Naive thymus-derived CD4-positive, alpha-beta T cell (primary cell): ENCODE results near the gene AR. TPM values are rescaled to one million over a fixed set of nuclear protein-coding genes. Genes with fewer than 3 reads are reported as not detected.

Experiments used
- ATAC-seq: fragments of 150-1000 bp; cut with Tn5 transposase; 2 replicates; pipeline ENCODE4 v1.10.0; 2021; ENCODE audit warnings: mild to moderate bottlenecking, moderate library complexity
- CTCF ChIA-PET: fragments of 350-600 bp; sonication (Branson Sonifier 250); formaldehyde crosslinking; loops from one replicate; lab custom pipeline; 2021; ENCODE audit warnings: antibody characterized with exemption; lab: Charles Lee
- POLR2A ChIA-PET: fragments of 350-600 bp; sonication (Branson Sonifier 250); formaldehyde crosslinking; loops from one replicate; lab custom pipeline; 2021; ENCODE audit warnings: antibody characterized with exemption, inconsistent platforms; lab: Charles Lee
- DNase-seq, 9 donors: peaks; one replicate each; pipeline versions ENCODE4 v3.0.0 to v3.0.0-alpha.2; 2020 to 2022; ENCODE audit warnings: mixed read lengths in 1 of 9
- H3K27ac ChIP-seq: one replicate; pipeline ENCODE4 v1.7.0; 2013; ENCODE audit warnings: mild to moderate bottlenecking, low read depth, low read length, moderate library complexity
- H3K27me3 ChIP-seq, 2 donors: one replicate each; pipeline ENCODE4 v1.7.0; 2013; ENCODE audit warnings: low read length in 2 of 2, mild to moderate bottlenecking in 2 of 2, moderate library complexity in 2 of 2; ENCODE audit not compliant: control insufficient read depth in 2 of 2, insufficient read depth in 2 of 2
- H3K36me3 ChIP-seq, 3 experiments: 1 replicate in 2 of 3; 2 replicates in 1 of 3; pipeline ENCODE4 v1.7.0; 2013; ENCODE audit warnings: low read length in 3 of 3, mild to moderate bottlenecking in 3 of 3, moderate library complexity in 1 of 3; ENCODE audit not compliant: insufficient read depth in 3 of 3, control insufficient read depth in 2 of 3
- H3K4me1 ChIP-seq, 2 donors: one replicate each; pipeline ENCODE4 v1.7.0; 2013; ENCODE audit warnings: low read length in 2 of 2, mild to moderate bottlenecking in 2 of 2, moderate library complexity in 1 of 2; ENCODE audit not compliant: control insufficient read depth in 2 of 2, insufficient read depth in 2 of 2
- H3K4me3 ChIP-seq: 2 replicates; pipeline ENCODE4 v1.7.0; 2013; ENCODE audit warnings: mild to moderate bottlenecking, low read length
- H3K9me3 ChIP-seq, 3 experiments: 1 replicate in 2 of 3; 2 replicates in 1 of 3; pipeline ENCODE4 v1.7.0; 2013; ENCODE audit warnings: low read length in 3 of 3; ENCODE audit not compliant: control insufficient read depth in 2 of 3
- H3K27ac Mint-ChIP-seq, 9 donors: one replicate each; pipeline ENCODE4 v1.8.0; 2020 to 2022; ENCODE audit warnings: mixed read lengths in 9 of 9, mild to moderate bottlenecking in 8 of 9, moderate library complexity in 5 of 9, inconsistent platforms in 2 of 9
- H3K27me3 Mint-ChIP-seq, 5 donors: one replicate each; pipeline ENCODE4 v1.8.0; 2021 to 2022; ENCODE audit warnings: mixed read lengths in 5 of 5, mild to moderate bottlenecking in 1 of 5
- H3K36me3 Mint-ChIP-seq, 5 donors: one replicate each; pipeline ENCODE4 v1.8.0; 2020 to 2022; ENCODE audit warnings: mixed read lengths in 5 of 5, mild to moderate bottlenecking in 3 of 5, inconsistent platforms in 1 of 5
- H3K4me1 Mint-ChIP-seq, 7 donors: one replicate each; pipeline ENCODE4 v1.8.0; 2020 to 2022; ENCODE audit warnings: mixed read lengths in 7 of 7, mild to moderate bottlenecking in 3 of 7, inconsistent platforms in 1 of 7
- H3K4me3 Mint-ChIP-seq, 10 donors: one replicate each; pipeline ENCODE4 v1.8.0; 2020 to 2022; ENCODE audit warnings: mild to moderate bottlenecking in 10 of 10, mixed read lengths in 10 of 10, moderate library complexity in 6 of 10, inconsistent platforms in 2 of 10
- H3K9me3 Mint-ChIP-seq, 11 donors: one replicate each; pipeline ENCODE4 v1.8.0; 2020 to 2022; ENCODE audit warnings: mixed read lengths in 11 of 11, mild to moderate bottlenecking in 4 of 11, inconsistent platforms in 1 of 11, moderate library complexity in 1 of 11
- intact Hi-C, 2 donors: fragments of 100-400 bp; cut with micrococcal nuclease; formaldehyde crosslinking; loops; one replicate each; pipeline ENCODE4 v1.15.1; 2023
- polyA plus RNA-seq, 2 donors: library from polyadenylated mRNA; unstranded; fragments of 300-500 nt; fragmentation: Illumina TruSeq; gene quantifications; one replicate each; pipeline ENCODE4 v1.2.3, GENCODE V29; 2021
- total RNA-seq, 6 experiments: library from RNA in 5 of 6; stranded (reverse) in 5 of 6; gene quantifications; 1 replicate in 5 of 6; 2 replicates in 1 of 6; pipeline ENCODE4 v1.2.3 and lab custom pipeline; 2021 to 2026

AR gene
- total and polyA plus RNA-seq, 7 experiments from 2014 or later: 0.03 to 0.39 (median 0.15) TPM; not detected in 4

- no peaks in the 10 kb centered on the region for H3K4me1 ChIP-seq
- H3K27ac Mint-ChIP-seq: no peak overlapping the region
- peaks cover 0 to 4% (median 0%) of the 10 kb centered on the region in 5 donors for H3K27me3 Mint-ChIP-seq
- H3K4me3 ChIP-seq: no peak overlapping the region
- H3K4me1 Mint-ChIP-seq: peaks cover 0 to 6% (median 0%) of the 10 kb centered on the region in 7 donors
- no peak overlapping the region for H3K4me3 Mint-ChIP-seq
- DNase-seq (no peak), ATAC-seq (no peak)
- no peaks in the 10 kb centered on the region for H3K36me3 Mint-ChIP-seq
- no peak overlapping the region for H3K27ac ChIP-seq
- H3K36me3 ChIP-seq: no peaks in the 10 kb centered on the region
- no peaks in the 10 kb centered on the region for H3K9me3 ChIP-seq
- CTCF ChIA-PET: no interaction called here
- intact Hi-C loops: no loop called here
- H3K9me3 Mint-ChIP-seq: peaks cover 0 to 2% (median 0%) of the 10 kb centered on the region in 11 donors
- no peaks in the 10 kb centered on the region for H3K27me3 ChIP-seq
- POLR2A ChIA-PET: no interaction called here
These were observed 183.8 kb downstream of the AR start for GRCh38 chrX:67727576-67727975.

- no peak overlapping the region for H3K4me3 ChIP-seq
- DNase-seq (no peak), ATAC-seq (no peak)
- Mint-ChIP-seq H3K27me3 (peaks cover 0 to 4% (median 0%) of the 10 kb centered on the region in 5 donors), H3K9me3 (peaks cover 0 to 3% (median 0%) of the 10 kb centered on the region in 11 donors), H3K27ac (no peak overlapping the region), H3K36me3 (no peaks in the 10 kb centered on the region), H3K4me3 (no peak overlapping the region), H3K4me1 (peaks cover 0 to 3% (median 0%) of the 10 kb centered on the region in 7 donors)
- intact Hi-C loops: no loop called here
- H3K27ac ChIP-seq: no peak overlapping the region
- POLR2A ChIA-PET: no interaction called here
- H3K4me1 ChIP-seq: no peaks in the 10 kb centered on the region
- CTCF ChIA-PET: no interaction called here
- no peaks in the 10 kb centered on the region for H3K9me3 ChIP-seq
- H3K36me3 ChIP-seq: no peaks in the 10 kb centered on the region
- no peaks in the 10 kb centered on the region for H3K27me3 ChIP-seq
These were observed 186.5 kb downstream of the AR start for GRCh38 chrX:67730296-67730695.

- no peaks in the 10 kb centered on the region for H3K4me1 ChIP-seq
- H3K36me3 Mint-ChIP-seq: no peaks in the 10 kb centered on the region
- ChIA-PET CTCF (no interaction called here), POLR2A (no interaction called here)
- H3K4me3 Mint-ChIP-seq: no peak overlapping the region
- no peak overlapping the region for H3K4me3 ChIP-seq
- H3K27ac Mint-ChIP-seq: no peak overlapping the region
- H3K27me3 Mint-ChIP-seq: no peaks in the 10 kb centered on the region
- no peaks in the 10 kb centered on the region for H3K36me3 ChIP-seq
- peaks cover 0 to 3% (median 0%) of the 10 kb centered on the region in 11 donors for H3K9me3 Mint-ChIP-seq
- no peak for DNase-seq
- H3K27me3 ChIP-seq: no peaks in the 10 kb centered on the region
- intact Hi-C loops: no loop called here
- no peak for ATAC-seq
- H3K4me1 Mint-ChIP-seq: peaks cover 0 to 3% (median 0%) of the 10 kb centered on the region in 7 donors
- H3K27ac ChIP-seq: no peak overlapping the region
- no peaks in the 10 kb centered on the region for H3K9me3 ChIP-seq
These were observed 187.2 kb downstream of the AR start for GRCh38 chrX:67731061-67731460.

GRCh38 chrX:67732864-67733263 lies 189.0 kb downstream of the AR start:
- Histone ChIP-seq H3K9me3 (no peaks in the 10 kb centered on the region), H3K4me3 (no peak overlapping the region), H3K27ac (no peak overlapping the region), H3K36me3 (no peaks in the 10 kb centered on the region), H3K4me1 (no peaks in the 10 kb centered on the region), H3K27me3 (no peaks in the 10 kb centered on the region)
- CTCF ChIA-PET: no interaction called here
- DNase-seq: no peak
- H3K4me3 Mint-ChIP-seq: no peak overlapping the region
- peaks cover 0 to 3% (median 0%) of the 10 kb centered on the region in 7 donors for H3K4me1 Mint-ChIP-seq
- no peak for ATAC-seq
- intact Hi-C loops: no loop called here
- no peaks in the 10 kb centered on the region for H3K36me3 Mint-ChIP-seq
- peaks cover 0 to 3% (median 0%) of the 10 kb centered on the region in 11 donors for H3K9me3 Mint-ChIP-seq
- H3K27me3 Mint-ChIP-seq: no peaks in the 10 kb centered on the region
- no peak overlapping the region for H3K27ac Mint-ChIP-seq
- POLR2A ChIA-PET: no interaction called here

GRCh38 chrX:67734111-67734753 lies 190.4 kb downstream of the AR start:
- H3K27ac Mint-ChIP-seq: no peak overlapping the region
- no peaks in the 10 kb centered on the region for H3K27me3 ChIP-seq
- H3K9me3 ChIP-seq: no peaks in the 10 kb centered on the region
- no peak overlapping the region for H3K27ac ChIP-seq
- DNase-seq (no peak), ATAC-seq (no peak)
- H3K4me1 Mint-ChIP-seq: peaks cover 0 to 3% (median 0%) of the 10 kb centered on the region in 7 donors
- ChIA-PET CTCF (no interaction called here), POLR2A (no interaction called here)
- H3K27me3 Mint-ChIP-seq: no peaks in the 10 kb centered on the region
- H3K36me3 Mint-ChIP-seq: no peaks in the 10 kb centered on the region
- H3K4me1 ChIP-seq: no peaks in the 10 kb centered on the region
- H3K4me3 Mint-ChIP-seq: no peak overlapping the region
- H3K9me3 Mint-ChIP-seq: peaks cover 0 to 3% (median 0%) of the 10 kb centered on the region in 11 donors
- intact Hi-C loops: no loop called here
- no peaks in the 10 kb centered on the region for H3K36me3 ChIP-seq
- H3K4me3 ChIP-seq: no peak overlapping the region

GRCh38 chrX:67749536-67749935 lies 205.7 kb downstream of the AR start:
- Mint-ChIP-seq H3K27me3 (peaks cover 0 to 5% (median 0%) of the 10 kb centered on the region in 5 donors), H3K4me3 (no peak overlapping the region), H3K4me1 (no peaks in the 10 kb centered on the region), H3K27ac (no peak overlapping the region), H3K36me3 (no peaks in the 10 kb centered on the region), H3K9me3 (peaks cover 0 to 9% (median 1%) of the 10 kb centered on the region in 11 donors)
- CTCF ChIA-PET: no interaction called here
- Histone ChIP-seq H3K27me3 (no peaks in the 10 kb centered on the region), H3K4me3 (no peak overlapping the region), H3K9me3 (no peaks in the 10 kb centered on the region), H3K4me1 (no peaks in the 10 kb centered on the region), H3K27ac (no peak overlapping the region), H3K36me3 (no peaks in the 10 kb centered on the region)
- intact Hi-C loops: no loop called here
- DNase-seq (no peak), ATAC-seq (no peak)
- POLR2A ChIA-PET: no interaction called here

- intact Hi-C loops: no loop called here
- POLR2A ChIA-PET: no interaction called here
- H3K4me3 ChIP-seq: no peak overlapping the region
- H3K27ac ChIP-seq: no peak overlapping the region
- Mint-ChIP-seq H3K27me3 (no peaks in the 10 kb centered on the region), H3K27ac (no peak overlapping the region), H3K36me3 (no peaks in the 10 kb centered on the region), H3K4me1 (no peaks in the 10 kb centered on the region), H3K4me3 (no peak overlapping the region), H3K9me3 (peaks cover 0 to 9% (median 0%) of the 10 kb centered on the region in 11 donors)
- H3K36me3 ChIP-seq: no peaks in the 10 kb centered on the region
- DNase-seq (no peak), ATAC-seq (no peak)
- CTCF ChIA-PET: no interaction called here
- no peaks in the 10 kb centered on the region for H3K9me3 ChIP-seq
- H3K4me1 ChIP-seq: no peaks in the 10 kb centered on the region
- no peaks in the 10 kb centered on the region for H3K27me3 ChIP-seq
These were observed 206.9 kb downstream of the AR start for GRCh38 chrX:67750694-67751093.
